Activated naive CD8-positive, alpha-beta T cell treated with anti-CD3 and anti-CD28 coated beads, Interleukin-2, amount 50 U/mL, for 24 hours (primary cell): ENCODE data around the gene NKX2-3.

ENCODE experiments used
- ATAC-seq: fragments of 150-1000 bp; cut with Tn5 transposase; one replicate; pipeline ENCODE4 v1.10.0; 2021
- DNase-seq: peaks from one replicate; pipeline ENCODE4 v3.0.0; 2021
- H3K27ac Mint-ChIP-seq: one replicate; pipeline ENCODE4 v1.8.0; 2021; ENCODE audit warnings: mild to moderate bottlenecking, mixed read lengths
- H3K27me3 Mint-ChIP-seq: one replicate; pipeline ENCODE4 v1.8.0; 2021; ENCODE audit warnings: mixed read lengths
- H3K36me3 Mint-ChIP-seq: one replicate; pipeline ENCODE4 v1.8.0; 2021; ENCODE audit warnings: low read depth, mixed read lengths
- H3K4me1 Mint-ChIP-seq: one replicate; pipeline ENCODE4 v1.8.0; 2021; ENCODE audit warnings: mixed read lengths
- H3K4me3 Mint-ChIP-seq: one replicate; pipeline ENCODE4 v1.8.0; 2021; ENCODE audit warnings: mild to moderate bottlenecking, moderate library complexity, mixed read lengths
- H3K9me3 Mint-ChIP-seq: one replicate; pipeline ENCODE4 v1.8.0; 2021; ENCODE audit warnings: mixed read lengths

The NKX2-3 gene

GRCh38 chr10:99532687-99533495 lies at the start of gene NKX2-3:
NKX2-3 (plus strand) TSS chr10:99532942; CDS start chr10:99533132, 190 bp downstream.
- peaks cover 2% of the 10 kb centered on the region for H3K36me3 Mint-ChIP-seq
- H3K27ac Mint-ChIP-seq, result no peak within 1 kb of the TSS
- peaks cover 90% of the 10 kb centered on the region for H3K27me3 Mint-ChIP-seq
- DNase-seq, result peak; percentile 68
- no peaks in the 10 kb centered on the region for H3K9me3 Mint-ChIP-seq
- peak; percentile 68 for ATAC-seq
- H3K4me3 Mint-ChIP-seq, result peak within 1 kb of the TSS; percentile 34
- H3K4me1 Mint-ChIP-seq, result peaks cover 49% of the 10 kb centered on the region

DNA sequence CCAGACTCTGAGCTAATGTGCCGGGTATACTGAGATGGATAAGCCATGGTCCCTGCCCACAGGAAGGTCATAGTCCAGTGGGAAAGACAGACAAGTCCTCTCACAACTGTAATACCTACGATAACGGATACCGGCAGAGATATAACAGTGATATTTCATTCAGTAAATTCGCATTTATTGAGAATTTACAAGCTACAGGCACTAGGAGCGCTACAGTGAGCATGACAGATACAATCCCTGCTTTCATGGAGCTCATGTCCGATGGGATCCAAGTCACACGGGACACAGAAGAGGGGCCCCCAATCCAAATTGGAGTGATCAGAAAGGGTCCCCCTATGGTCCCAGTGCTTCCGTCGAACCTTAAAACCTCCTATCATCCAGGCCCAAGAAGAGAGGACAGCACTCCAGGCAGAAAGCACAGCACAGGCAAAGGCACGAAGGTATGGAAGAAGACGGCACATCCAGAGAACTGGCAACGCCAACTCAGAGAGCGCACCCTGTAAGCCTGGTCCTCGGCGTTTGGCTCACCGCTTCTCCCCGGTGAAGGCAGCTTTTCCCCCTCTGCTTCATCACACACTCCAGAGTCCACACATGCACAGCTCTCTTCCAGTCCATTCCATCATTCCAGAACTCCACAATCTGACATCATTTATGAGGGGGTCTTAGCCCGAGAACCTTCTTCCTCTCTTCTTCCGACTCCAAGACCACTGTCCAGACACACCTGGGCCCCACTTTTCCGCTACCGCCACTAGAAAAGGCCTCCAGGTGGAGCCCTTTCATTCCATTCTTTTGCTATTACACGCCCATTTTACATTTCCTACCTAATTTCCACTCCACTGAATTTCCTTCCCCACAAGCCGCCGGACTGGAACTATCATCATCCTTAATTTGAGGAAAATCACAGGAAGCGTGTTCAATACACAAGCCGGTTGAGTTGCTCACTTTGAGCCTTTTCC lies 47.8 kb upstream of the NKX2-3 start:
- H3K27ac Mint-ChIP-seq, result no peak overlapping the region
- H3K27me3 Mint-ChIP-seq, result peaks cover 42% of the 10 kb centered on the region
- H3K9me3 Mint-ChIP-seq, result peaks cover 3% of the 10 kb centered on the region
- no peak overlapping the region for H3K4me3 Mint-ChIP-seq
- no peaks in the 10 kb centered on the region for H3K36me3 Mint-ChIP-seq
- ATAC-seq, result no peak
- DNase-seq, result no peak
- no peaks in the 10 kb centered on the region for H3K4me1 Mint-ChIP-seq

DNA sequence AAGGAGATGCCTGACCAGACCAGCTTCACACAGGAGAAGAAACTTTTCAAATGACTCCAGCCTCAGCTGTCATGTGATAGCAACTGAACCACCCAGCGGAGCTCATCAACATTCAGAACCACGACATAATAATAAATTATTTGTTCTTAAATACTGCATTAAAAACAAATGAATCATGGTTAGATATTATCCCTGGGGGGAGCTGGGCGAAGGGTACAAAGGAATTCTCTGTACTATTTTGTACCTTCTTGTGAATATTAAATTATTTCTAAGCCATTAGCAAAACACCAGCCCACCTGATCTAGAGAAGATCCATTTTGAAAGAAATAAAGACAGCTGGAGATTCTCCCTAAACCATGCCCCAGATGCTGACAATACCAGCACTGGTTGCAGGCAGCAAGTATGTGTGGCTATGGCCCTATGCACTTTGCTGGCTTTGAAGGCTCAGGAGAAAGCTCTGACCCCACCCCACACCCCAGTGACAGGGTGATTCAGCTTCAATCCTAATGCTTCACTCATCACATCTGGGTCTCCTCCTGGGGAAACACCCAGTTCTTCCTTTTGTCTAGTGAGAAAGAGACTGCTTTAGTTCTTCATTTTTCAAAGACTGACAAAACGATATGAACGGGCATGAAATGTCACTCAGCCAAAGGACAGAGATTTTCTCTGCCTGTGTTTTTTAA lies 45.5 kb upstream of the NKX2-3 start:
- Mint-ChIP-seq H3K9me3 (no peaks in the 10 kb centered on the region), H3K36me3 (no peaks in the 10 kb centered on the region), H3K4me3 (no peak overlapping the region), H3K27ac (no peak overlapping the region), H3K27me3 (peaks cover 44% of the 10 kb centered on the region), H3K4me1 (no peaks in the 10 kb centered on the region)
- DNase-seq (no peak), ATAC-seq (no peak)

- peaks cover 41% of the 10 kb centered on the region for H3K27me3 Mint-ChIP-seq
- DNase-seq, result no peak
- no peak overlapping the region for H3K27ac Mint-ChIP-seq
- no peaks in the 10 kb centered on the region for H3K9me3 Mint-ChIP-seq
- no peaks in the 10 kb centered on the region for H3K4me1 Mint-ChIP-seq
- no peaks in the 10 kb centered on the region for H3K36me3 Mint-ChIP-seq
- ATAC-seq, result no peak
- H3K4me3 Mint-ChIP-seq, result no peak overlapping the region
These were observed 43.5 kb upstream of the NKX2-3 start for GRCh38 chr10:99489271-99489670.

GRCh38 chr10:99497343-99498025 lies 35.3 kb upstream of the NKX2-3 start:
- Mint-ChIP-seq H3K9me3 (peaks cover 6% of the 10 kb centered on the region), H3K36me3 (no peaks in the 10 kb centered on the region), H3K27me3 (peaks cover 23% of the 10 kb centered on the region), H3K4me3 (no peak overlapping the region), H3K4me1 (no peaks in the 10 kb centered on the region), H3K27ac (no peak overlapping the region)
- no peak for ATAC-seq
- no peak for DNase-seq

DNA sequence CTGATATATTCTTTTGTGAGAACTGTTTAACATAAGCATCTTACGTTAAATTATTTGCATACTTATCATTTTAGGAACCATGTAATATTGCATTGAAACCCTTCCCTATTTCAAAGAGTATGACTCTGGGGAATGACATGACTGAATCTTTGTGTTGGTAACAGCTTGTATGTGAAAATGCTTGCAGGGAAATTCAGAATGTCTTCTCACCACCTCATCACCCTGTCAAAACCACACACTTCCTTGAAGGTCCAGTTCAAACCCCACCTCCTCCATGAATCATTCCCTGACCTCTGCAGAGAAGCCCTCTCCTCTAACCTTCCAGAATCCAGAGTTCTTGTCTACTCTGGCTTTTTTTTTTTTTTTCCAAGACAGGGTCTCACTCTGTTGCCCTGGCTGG lies 26.3 kb upstream of the NKX2-3 start:
- H3K4me3 Mint-ChIP-seq, result no peak overlapping the region
- no peaks in the 10 kb centered on the region for H3K4me1 Mint-ChIP-seq
- DNase-seq (no peak), ATAC-seq (no peak)
- H3K27me3 Mint-ChIP-seq, result peaks cover 41% of the 10 kb centered on the region
- no peak overlapping the region for H3K27ac Mint-ChIP-seq
- peaks cover 8% of the 10 kb centered on the region for H3K9me3 Mint-ChIP-seq
- no peaks in the 10 kb centered on the region for H3K36me3 Mint-ChIP-seq

GRCh38 chr10:99507265-99507664 lies 25.5 kb upstream of the NKX2-3 start:
- H3K36me3 Mint-ChIP-seq, result no peaks in the 10 kb centered on the region
- ATAC-seq (no peak), DNase-seq (no peak)
- no peaks in the 10 kb centered on the region for H3K4me1 Mint-ChIP-seq
- no peak overlapping the region for H3K4me3 Mint-ChIP-seq
- H3K9me3 Mint-ChIP-seq, result peaks cover 8% of the 10 kb centered on the region
- H3K27me3 Mint-ChIP-seq, result peaks cover 44% of the 10 kb centered on the region
- no peak overlapping the region for H3K27ac Mint-ChIP-seq

GRCh38 chr10:99513061-99513460 lies 19.7 kb upstream of the NKX2-3 start:
- no peak for ATAC-seq
- no peak for DNase-seq
- Mint-ChIP-seq H3K9me3 (peaks cover 8% of the 10 kb centered on the region), H3K27me3 (peaks cover 48% of the 10 kb centered on the region), H3K27ac (no peak overlapping the region), H3K4me3 (no peak overlapping the region), H3K36me3 (no peaks in the 10 kb centered on the region), H3K4me1 (no peaks in the 10 kb centered on the region)

DNA sequence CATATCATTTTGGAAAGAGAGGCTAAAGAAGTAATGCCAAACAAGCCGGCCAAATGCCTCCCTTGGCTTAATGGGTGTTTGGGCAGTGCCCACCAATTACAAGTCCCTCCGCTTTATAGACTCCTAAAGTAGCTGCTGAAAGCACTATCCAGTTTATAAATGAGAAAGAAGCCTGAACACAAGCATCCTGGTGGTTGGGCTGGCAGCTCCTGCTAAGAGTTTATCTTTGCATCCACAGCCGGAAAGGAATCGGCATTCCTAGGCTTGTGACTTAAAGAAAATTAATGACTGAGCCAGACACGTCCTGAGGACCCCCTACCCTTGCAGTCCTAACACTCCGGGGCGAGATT lies 13.1 kb upstream of the NKX2-3 start:
- DNase-seq (no peak), ATAC-seq (no peak)
- Mint-ChIP-seq H3K9me3 (no peaks in the 10 kb centered on the region), H3K4me3 (no peak overlapping the region), H3K27me3 (peaks cover 64% of the 10 kb centered on the region), H3K4me1 (peaks cover 7% of the 10 kb centered on the region), H3K36me3 (no peaks in the 10 kb centered on the region), H3K27ac (no peak overlapping the region)

- H3K4me3 Mint-ChIP-seq, result no peak overlapping the region
- no peaks in the 10 kb centered on the region for H3K9me3 Mint-ChIP-seq
- no peaks in the 10 kb centered on the region for H3K36me3 Mint-ChIP-seq
- DNase-seq, result no peak
- peaks cover 7% of the 10 kb centered on the region for H3K4me1 Mint-ChIP-seq
- no peak overlapping the region for H3K27ac Mint-ChIP-seq
- H3K27me3 Mint-ChIP-seq, result peaks cover 68% of the 10 kb centered on the region
- no peak for ATAC-seq
These were observed 12.5 kb upstream of the NKX2-3 start for GRCh38 chr10:99520040-99520846.

GRCh38 chr10:99520847-99521764 lies 11.6 kb upstream of the NKX2-3 start:
- Mint-ChIP-seq H3K9me3 (no peaks in the 10 kb centered on the region), H3K27me3 (peaks cover 69% of the 10 kb centered on the region), H3K36me3 (no peaks in the 10 kb centered on the region), H3K27ac (no peak overlapping the region), H3K4me1 (peaks cover 7% of the 10 kb centered on the region), H3K4me3 (no peak overlapping the region)
- DNase-seq (no peak), ATAC-seq (no peak)

GRCh38 chr10:99521765-99522469 lies 10.8 kb upstream of the NKX2-3 start:
- Mint-ChIP-seq H3K4me3 (no peak overlapping the region), H3K36me3 (no peaks in the 10 kb centered on the region), H3K9me3 (no peaks in the 10 kb centered on the region), H3K27me3 (peaks cover 74% of the 10 kb centered on the region), H3K4me1 (peaks cover 7% of the 10 kb centered on the region), H3K27ac (no peak overlapping the region)
- ATAC-seq, result no peak
- DNase-seq, result no peak
